HG03571 (cell line): ENCODE measurements around the gene NACAD.

ENCODE experiments used
- ATAC-seq: cut with Tn5 transposase; IDR thresholded peaks from one replicate; pipeline ENCODE4 v1.9.1; 2021; ENCODE audit not compliant: unreplicated experiment

The NACAD gene

DNA sequence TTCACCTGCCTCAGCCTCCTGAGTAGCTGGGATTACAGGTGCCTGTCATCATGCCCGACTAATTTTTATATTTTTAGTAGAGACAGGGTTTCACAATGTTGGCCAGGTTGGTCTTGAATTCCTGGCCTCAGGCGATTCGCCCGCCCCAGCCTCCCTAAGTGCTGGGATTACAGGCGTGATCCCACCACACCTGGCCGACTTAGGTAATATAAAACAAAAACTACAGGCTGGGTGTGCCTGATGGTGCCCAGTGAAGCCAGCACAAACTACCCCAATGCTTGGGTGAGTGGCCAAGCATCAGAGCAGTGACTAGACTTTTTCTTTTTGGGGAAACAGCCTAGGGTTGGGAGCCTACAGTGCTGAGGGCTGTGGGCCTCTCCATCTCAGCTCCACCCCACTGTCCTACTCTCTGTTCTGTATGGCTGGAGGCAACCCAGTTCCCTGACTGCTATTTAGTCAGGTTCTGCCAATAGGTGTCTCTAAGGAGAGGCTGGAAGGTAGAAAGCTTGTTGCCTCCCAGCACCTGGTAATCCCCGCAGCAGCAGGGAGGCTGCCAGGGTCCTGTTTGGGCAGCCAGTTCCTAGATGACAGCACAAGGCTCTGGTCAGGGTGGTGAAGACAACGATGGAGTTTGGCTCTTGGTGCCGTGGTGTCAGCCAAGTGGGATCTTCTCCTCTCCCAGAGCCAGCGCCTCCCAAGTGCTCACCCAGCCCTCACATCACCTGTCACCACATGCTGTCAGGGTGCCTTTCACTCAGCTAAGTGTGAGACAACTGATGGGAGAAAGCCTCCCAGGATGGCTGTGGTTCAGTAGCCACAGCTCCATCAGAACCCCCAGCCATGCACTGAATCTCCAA, 10.4 kb upstream of the NACAD start:
- ATAC-seq, result no peak

DNA sequence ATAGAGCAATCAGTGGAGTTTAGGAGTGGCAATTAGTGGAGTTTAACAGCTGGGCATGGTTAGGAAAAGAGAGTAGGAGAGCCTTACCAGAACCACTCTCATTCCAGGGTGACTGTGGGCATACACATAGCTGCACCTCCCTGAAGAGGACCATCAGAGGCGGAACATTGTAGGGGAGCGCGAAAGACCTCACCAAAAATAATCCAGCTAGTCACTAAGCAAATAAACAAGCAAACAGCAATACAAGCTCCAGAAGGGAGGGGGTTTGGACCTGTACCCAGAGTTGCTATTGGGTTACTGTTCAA, 4.1 kb upstream of the NACAD start:
- no peak for ATAC-seq

DNA sequence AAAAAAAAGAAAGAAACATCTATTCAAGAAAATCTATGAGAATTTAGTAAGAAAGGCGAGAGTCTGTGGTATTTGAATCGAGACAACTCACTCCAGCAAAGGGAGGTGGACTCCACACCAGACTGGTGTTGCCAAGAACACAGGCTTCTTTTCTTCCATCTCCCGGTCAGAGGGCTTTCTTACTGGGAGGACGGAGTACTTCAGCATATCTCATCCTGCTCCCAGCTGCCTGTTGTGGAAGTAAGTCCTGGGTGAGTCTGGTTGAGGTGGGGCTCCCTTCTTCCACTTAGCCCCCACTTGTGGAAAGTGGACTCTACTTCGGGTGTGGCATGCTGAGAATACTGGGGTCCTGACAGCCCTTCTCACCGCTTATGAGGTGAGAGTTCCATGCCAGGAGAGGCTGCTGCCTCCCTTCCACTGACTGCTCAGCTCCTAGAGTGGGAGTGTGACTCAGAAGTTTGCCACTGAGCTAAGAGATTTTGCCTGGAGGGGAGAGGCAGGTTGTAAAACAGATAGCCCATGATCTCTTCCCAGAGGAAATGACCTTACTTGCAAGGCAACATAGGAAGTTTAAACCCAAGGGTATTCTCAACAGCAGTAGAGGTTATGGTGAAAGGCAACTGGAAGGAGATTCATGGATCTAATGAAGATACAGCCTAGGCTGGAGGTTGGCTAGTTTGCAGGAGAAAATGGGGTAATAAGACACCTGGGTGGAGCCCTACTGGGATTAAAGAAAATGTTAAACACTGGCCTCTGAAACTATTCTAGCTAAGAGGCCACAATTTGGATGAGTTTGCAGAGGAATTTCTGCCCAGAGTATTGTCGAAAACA, 3.5 kb upstream of the NACAD start:
- no peak for ATAC-seq

- ATAC-seq, result no peak
Observed at GRCh38 chr7:45089341-45089891, 647 bp upstream of the NACAD start.

DNA sequence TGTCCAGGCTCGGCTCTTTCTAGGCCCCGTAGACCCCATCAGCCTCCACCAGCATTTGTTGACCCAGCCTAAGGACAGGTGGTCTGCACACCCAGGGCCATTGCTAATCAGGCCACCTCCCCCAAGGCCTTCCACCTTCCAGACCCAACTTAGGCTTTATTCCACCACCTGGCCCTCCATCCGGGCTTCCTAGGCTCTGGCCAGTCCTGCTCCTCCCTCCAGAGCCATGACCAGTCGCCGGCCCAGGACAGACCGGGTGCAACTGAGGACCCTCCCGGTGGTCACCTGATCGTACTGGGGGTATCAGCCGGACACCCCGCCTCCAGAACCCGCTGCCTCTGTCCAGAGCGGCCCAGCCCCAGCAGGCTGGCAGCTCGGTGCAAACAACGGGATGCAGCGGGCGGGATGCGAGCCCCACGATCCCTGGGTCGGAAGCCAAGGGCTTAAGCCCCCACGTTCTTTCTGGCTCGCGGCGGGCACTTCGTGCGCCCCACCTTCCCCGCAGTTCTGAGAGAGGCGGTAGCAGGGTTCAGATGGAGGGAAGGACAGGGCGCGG, 545 bp downstream of the NACAD start:
- ATAC-seq, result no peak

- no peak for ATAC-seq
Observed at GRCh38 chr7:45087301-45088145, 1.2 kb downstream of the NACAD start.

- no peak for ATAC-seq
Observed at GRCh38 chr7:45086331-45087065, 2.3 kb downstream of the NACAD start.

GRCh38 chr7:45085619-45086200, 3.1 kb downstream of the NACAD start:
- ATAC-seq, result no peak

DNA sequence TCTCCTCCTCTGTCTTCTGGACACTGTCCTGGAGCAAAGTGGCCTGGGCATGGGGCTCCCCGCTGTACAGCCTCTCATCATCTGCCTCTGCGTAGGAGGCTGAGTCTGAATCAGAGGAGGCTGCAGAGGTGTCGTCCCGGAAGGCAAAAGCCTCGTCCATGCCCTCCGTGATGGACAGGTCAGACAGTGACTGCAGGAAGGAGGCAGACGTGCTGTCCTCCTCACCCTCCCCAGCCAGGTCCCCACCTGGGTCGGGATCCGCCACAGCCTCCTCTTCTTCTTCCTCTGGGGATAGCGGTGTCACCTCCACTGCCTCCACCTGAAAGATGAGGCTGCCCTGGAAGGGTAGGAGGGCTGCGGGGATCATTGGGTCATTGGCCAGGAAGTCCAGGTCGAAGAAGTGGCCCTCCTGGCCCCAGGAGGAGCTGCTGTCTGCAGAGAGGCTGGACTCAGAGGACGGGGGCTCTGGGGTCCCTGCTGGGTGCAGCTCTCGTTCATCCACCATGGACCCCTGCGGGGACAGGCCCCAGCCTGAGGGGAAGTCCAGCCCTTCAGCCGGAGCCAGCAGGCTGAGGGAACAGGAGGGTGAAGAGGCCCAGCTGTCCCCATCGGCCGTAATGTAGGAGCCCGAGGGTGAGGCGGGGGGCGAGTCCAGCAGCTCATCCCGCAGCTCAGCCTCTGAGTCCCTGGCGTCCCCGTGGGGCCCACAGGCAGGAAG, 3.7 kb downstream of the NACAD start:
- ATAC-seq, result no peak

DNA sequence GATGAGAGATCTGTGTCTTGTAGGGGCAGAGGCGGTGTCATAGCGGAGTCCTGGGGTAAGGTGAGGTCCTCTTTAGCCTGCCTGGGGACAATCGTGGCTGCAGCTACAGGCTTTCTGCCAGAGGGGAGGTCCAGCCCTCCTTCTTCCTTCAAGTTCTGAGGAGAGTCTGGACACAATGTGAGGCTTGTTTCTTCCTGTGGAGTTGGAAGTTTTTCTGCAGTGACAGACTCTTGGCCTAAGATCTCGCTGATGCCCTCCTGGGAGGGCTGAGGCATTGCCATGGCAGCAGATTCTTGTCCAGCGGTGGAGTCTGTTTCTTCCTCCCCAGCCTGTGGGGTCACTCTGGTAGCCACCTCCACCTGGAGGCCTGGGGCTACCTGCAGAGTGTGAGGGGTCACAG, 4.4 kb downstream of the NACAD start:
- ATAC-seq, result no peak

GRCh38 chr7:45082831-45083331, 5.9 kb downstream of the NACAD start:
- no peak for ATAC-seq

GRCh38 chr7:45082031-45082830, 6.5 kb downstream of the NACAD start:
- no peak for ATAC-seq

GRCh38 chr7:45081670-45081974, 7.1 kb downstream of the NACAD start:
- no peak for ATAC-seq

GRCh38 chr7:45080958-45081669, 7.7 kb downstream of the NACAD start:
- ATAC-seq, result no peak

DNA sequence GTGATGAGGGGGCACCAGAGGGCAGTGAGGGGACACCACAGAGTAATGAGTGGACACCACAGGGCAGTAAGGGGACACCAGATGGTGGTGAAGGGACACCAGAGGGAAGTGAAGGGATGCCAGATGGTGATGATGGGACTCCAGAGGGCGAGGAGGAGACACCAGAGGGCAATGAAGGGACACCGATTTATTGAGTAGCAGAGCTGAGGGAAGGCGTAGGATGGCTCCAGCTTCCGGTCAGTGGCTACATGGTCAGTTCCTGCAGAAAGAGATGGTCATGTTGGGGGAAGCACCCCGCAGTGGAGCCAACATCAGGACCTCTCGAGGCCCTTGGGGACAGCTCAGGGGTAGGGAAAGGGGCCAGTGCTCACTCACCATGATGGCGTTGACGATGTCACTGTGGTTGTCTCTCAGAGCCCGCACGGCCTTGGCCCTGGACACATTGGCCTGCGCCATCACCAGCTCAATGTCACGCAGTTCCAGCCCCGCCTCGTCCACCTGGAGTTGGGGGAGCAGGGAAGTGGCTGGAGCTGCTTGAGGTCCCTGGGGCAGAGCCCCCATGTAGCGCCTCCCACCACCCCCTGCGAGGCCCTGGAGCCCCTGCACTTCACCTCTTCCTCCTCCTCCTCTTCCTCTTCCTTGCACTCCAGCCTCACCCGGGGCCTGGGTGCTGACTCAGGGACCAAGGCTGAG, 8.4 kb downstream of the NACAD start:
- no peak for ATAC-seq

GRCh38 chr7:45078125-45078681, 10.6 kb downstream of the NACAD start:
- ATAC-seq, result no peak

- ATAC-seq, result no peak
Observed at GRCh38 chr7:45077579-45077978, 11.2 kb downstream of the NACAD start.
